IMR-90 (cell line): ENCODE data around the gene NOS2. TPM values are rescaled to one million over a fixed set of nuclear protein-coding genes. Genes with fewer than 3 reads are reported as not detected.
"Not testable (repeated sequence)": the region's sequence is repeated elsewhere in the genome, so short reads cannot be mapped to it uniquely, and the experiment has no call there.

Source experiments
- ATAC-seq: fragments of 200-7000 bp; cut with Tn5 transposase; 2 replicates; pipeline ENCODE4 v1.9.1; 2020; ENCODE audit warnings: low read depth, mild to moderate bottlenecking, moderate library complexity
- BruUV-seq: library from RNA; stranded (reverse); fragments of 400-500 nt; replicated peaks from 2 replicates; lab custom pipeline; 2021; lab: Mats Ljungman, UMichigan
- CTCF ChIA-PET: fragments of 300-600 bp; formaldehyde crosslinking; extraction: SDS; loops from one replicate; lab custom pipeline; 2021; ENCODE audit warnings: antibody characterized with exemption; lab: Yijun Ruan, JAX
- POLR2A ChIA-PET: fragments of 300-600 bp; sonication (Branson Sonifier 250); formaldehyde crosslinking; loops from one replicate; lab custom pipeline; 2022; ENCODE audit warnings: antibody characterized with exemption; ENCODE audit not compliant: unreplicated experiment; lab: Charles Lee
- DNase-seq: peaks from one replicate; pipeline ENCODE4 v3.0.0; 2013
- H2AFZ ChIP-seq: replicated peaks from 2 replicates; pipeline ENCODE3; 2013; ENCODE audit warnings: low read length, mild to moderate bottlenecking; ENCODE audit not compliant: poor library complexity
- H2AK5ac ChIP-seq: 2 replicates; pipeline ENCODE4 v1.6.1; 2013; ENCODE audit warnings: low read depth, low read length, inconsistent platforms
- H2AK9ac ChIP-seq: replicated peaks from 2 replicates; pipeline ENCODE3; 2013; ENCODE audit warnings: mild to moderate bottlenecking, low read depth, low read length, moderate library complexity; ENCODE audit not compliant: poor library complexity
- H2BK120ac ChIP-seq: 2 replicates; pipeline ENCODE4 v1.6.1; 2013; ENCODE audit warnings: low read depth, low read length, inconsistent platforms
- H2BK15ac ChIP-seq: 3 replicates; pipeline ENCODE4 v1.6.1; 2013; ENCODE audit warnings: low read depth, low read length, inconsistent platforms
- H2BK20ac ChIP-seq: 2 replicates; pipeline ENCODE4 v1.6.1; 2013; ENCODE audit warnings: low read depth, mild to moderate bottlenecking, inconsistent platforms, low read length, moderate library complexity
- H2BK5ac ChIP-seq: 2 replicates; pipeline ENCODE4 v1.6.1; 2013; ENCODE audit warnings: mild to moderate bottlenecking, low read depth, low read length, inconsistent platforms; ENCODE audit not compliant: poor library complexity, severe bottlenecking
- H3K14ac ChIP-seq: replicated peaks from 2 replicates; pipeline ENCODE4 v1.6.1; 2013; ENCODE audit warnings: low read depth, low read length, inconsistent platforms
- H3K18ac ChIP-seq: 2 replicates; pipeline ENCODE4 v1.6.1; 2013; ENCODE audit warnings: low read depth, low read length, control low read depth
- H3K23ac ChIP-seq: 2 replicates; pipeline ENCODE4 v1.6.1; 2013; ENCODE audit warnings: low read depth, low read length, inconsistent platforms
- H3K27ac ChIP-seq: 2 replicates; pipeline ENCODE4 v1.5.1; 2013; ENCODE audit warnings: mild to moderate bottlenecking, control low read depth, low read length; ENCODE audit not compliant: insufficient read depth
- H3K27me3 ChIP-seq: 2 replicates; pipeline ENCODE4 v1.6.1; 2013; ENCODE audit warnings: low read length; ENCODE audit not compliant: control insufficient read depth, insufficient read depth
- H3K36me3 ChIP-seq: 2 replicates; pipeline ENCODE4 v1.6.1; 2013; ENCODE audit warnings: low read length, mixed read lengths; ENCODE audit not compliant: control insufficient read depth, insufficient read depth
- H3K4ac ChIP-seq: 2 replicates; pipeline ENCODE4 v1.6.1; 2013; ENCODE audit warnings: low read depth, low read length, inconsistent platforms
- H3K4me1 ChIP-seq: 2 replicates; pipeline ENCODE4 v1.6.1; 2013; ENCODE audit warnings: low read length, mixed read lengths; ENCODE audit not compliant: control insufficient read depth, insufficient read depth
- H3K4me2 ChIP-seq: 2 replicates; pipeline ENCODE4 v1.6.1; 2013; ENCODE audit warnings: low read depth, mild to moderate bottlenecking, control low read depth, low read length, moderate library complexity
- H3K4me3 ChIP-seq: 2 replicates; pipeline ENCODE4 v1.5.1; 2013; ENCODE audit warnings: low read depth, mild to moderate bottlenecking, control low read depth, low read length, moderate library complexity; ENCODE audit not compliant: insufficient read depth
- H3K56ac ChIP-seq: 2 replicates; pipeline ENCODE4 v1.6.1; 2013; ENCODE audit warnings: low read length, inconsistent platforms; ENCODE audit not compliant: insufficient read depth; ENCODE audit errors: extremely low read depth
- H3K79me1 ChIP-seq, 2 experiments: 2 replicates each; pipeline ENCODE4 v1.6.1; 2013; ENCODE audit warnings: low read length in 2 of 2, inconsistent platforms in 1 of 2, low read depth in 1 of 2
- H3K9ac ChIP-seq: 2 replicates; pipeline ENCODE4 v1.6.1; 2013; ENCODE audit warnings: low read depth, low read length, control low read depth
- H3K9me1 ChIP-seq: 2 replicates; pipeline ENCODE4 v1.6.1; 2013; ENCODE audit warnings: low read length, inconsistent platforms; ENCODE audit not compliant: insufficient read depth
- H3K9me3 ChIP-seq: 2 replicates; pipeline ENCODE4 v1.6.1; 2013; ENCODE audit warnings: low read length; ENCODE audit not compliant: control insufficient read depth, insufficient read depth
- H4K20me1 ChIP-seq: 2 replicates; pipeline ENCODE4 v1.6.1; 2013; ENCODE audit warnings: low read length, inconsistent platforms; ENCODE audit not compliant: insufficient read depth
- H4K5ac ChIP-seq: 2 replicates; pipeline ENCODE4 v1.6.1; 2013; ENCODE audit warnings: mild to moderate bottlenecking, low read depth, low read length, control low read depth
- H4K8ac ChIP-seq, 2 experiments: 2 replicates each; pipeline ENCODE4 v1.6.1; 2013; ENCODE audit warnings: low read depth in 2 of 2, low read length in 2 of 2, control low read depth in 1 of 2, inconsistent platforms in 1 of 2
- H4K91ac ChIP-seq: 2 replicates; pipeline ENCODE4 v1.6.1; 2013; ENCODE audit warnings: low read depth, low read length, inconsistent platforms; ENCODE audit not compliant: insufficient read depth
- WGBS, 2 experiments: methylation state at CpG; one replicate each; pipeline versions ENCODE4 v1.1.5 to v1.1.7; 2013; ENCODE audit warnings: missing lambda C conversion rate in 2 of 2; ENCODE audit not compliant: insufficient read length in 1 of 2; ENCODE audit errors: extremely low coverage in 2 of 2; 5-methylcytosine and 5-hydroxymethylcytosine counted together
- dilution Hi-C: fragments of 300-500 bp; cut with HindIII; formaldehyde crosslinking; loops from one replicate; pipeline ENCODE4 v1.14.3; 2018; ENCODE audit warnings: low sequenced_read_pairs; ENCODE audit not compliant: unreplicated experiment
- in situ Hi-C: fragments of 300-500 bp; cut with MboI; formaldehyde crosslinking; loops from 3 replicates; pipeline ENCODE4 v1.14.3; 2019; ENCODE audit warnings: low sequenced_read_pairs, inconsistent platforms, mixed read lengths
- intact Hi-C: fragments of 100-400 bp; cut with micrococcal nuclease; formaldehyde crosslinking; loops from 2 replicates; pipeline ENCODE4 v1.10.0; 2022
- polyA plus RNA-seq, 3 experiments: library from polyadenylated mRNA; depleted of rRNA; stranded (reverse); fragments of >200 nt; gene quantifications; 2 replicates each; pipeline ENCODE4 v1.2.3, GENCODE V29; 2012; ENCODE audit warnings: low replicate concordance in 1 of 3
- total RNA-seq: library from RNA; depleted of rRNA; stranded (reverse); fragments of >200 nt; gene quantifications from 2 replicates; pipeline ENCODE4 v1.2.3, GENCODE V29; 2012

NOS2 gene
- total and polyA plus RNA-seq, 2 of the 4 experiments (the other 2 are of a cell fraction) = under 0.01 TPM; not detected in 1

DNA sequence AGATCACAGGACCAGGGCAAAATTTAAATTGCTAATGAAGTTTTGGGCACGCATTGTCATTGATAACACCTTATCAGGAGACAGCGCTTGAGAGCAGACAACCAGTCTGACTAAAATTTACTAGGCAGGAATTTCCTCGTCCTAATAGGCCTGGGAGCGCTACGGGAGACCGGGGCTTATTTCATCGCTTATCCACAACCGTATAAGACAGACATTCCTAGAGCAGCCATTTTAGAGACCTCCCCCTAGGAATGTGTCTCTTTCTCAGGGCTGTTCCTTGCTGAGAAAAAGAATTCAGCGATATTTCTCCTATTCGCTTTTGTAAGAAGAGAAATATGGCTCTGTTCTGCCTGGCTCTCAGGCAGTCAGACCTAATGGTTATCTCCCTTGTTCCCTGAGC, 21.8 kb upstream of the NOS2 start:
- intact Hi-C loops, POLR2A ChIA-PET: not testable (repeated sequence)
- WGBS, 2 experiments = 72% methylated on average over 6 of the region's 10 CpGs; no CpG with 5 or more reads in 1 of the 2 experiments

More for the DNA sequence above, 21.8 kb upstream of the NOS2 start:
- H2AK9ac ChIP-seq, H3K27me3 ChIP-seq, H3K18ac ChIP-seq, H3K23ac ChIP-seq, DNase-seq, H3K4ac ChIP-seq, H3K9me1 ChIP-seq, H3K4me3 ChIP-seq, dilution Hi-C loops, H4K8ac ChIP-seq, H2AFZ ChIP-seq, H4K20me1 ChIP-seq, H3K79me1 ChIP-seq, H4K5ac ChIP-seq, H3K36me3 ChIP-seq, H3K9me3 ChIP-seq, H3K14ac ChIP-seq, H2BK120ac ChIP-seq, H3K27ac ChIP-seq, H2BK15ac ChIP-seq, ATAC-seq, BruUV-seq, H3K4me2 ChIP-seq, H3K9ac ChIP-seq, H3K4me1 ChIP-seq, CTCF ChIA-PET, H2BK20ac ChIP-seq, H3K56ac ChIP-seq, H2AK5ac ChIP-seq, in situ Hi-C loops, H2BK5ac ChIP-seq, H4K91ac ChIP-seq: not testable (repeated sequence)
